SU-DHL-6 (cell line): ENCODE measurements around the gene PPM1L.

Experiments
- H2AFZ ChIP-seq: fragments of 200-600 bp; sonication (generic); 2 replicates; pipeline ENCODE4 v1.6.1; 2014; ENCODE audit warnings: low read depth, mild to moderate bottlenecking, moderate library complexity, mixed read lengths, antibody characterized with exemption, low read length; ENCODE audit not compliant: severe bottlenecking
- H3F3A ChIP-seq: fragments of 200-600 bp; shearing (Covaris generic); 2 replicates; pipeline ENCODE4 v1.6.0; 2016; ENCODE audit warnings: antibody characterized with exemption, mild to moderate bottlenecking; ENCODE audit not compliant: insufficient read depth
- H3K27ac ChIP-seq: fragments of 200-600 bp; sonication (generic); 2 replicates; pipeline ENCODE4 v1.5.1; 2016; ENCODE audit warnings: low read depth, mild to moderate bottlenecking, low read length, moderate library complexity, mixed read lengths
- H3K27me3 ChIP-seq: fragments of 200-600 bp; sonication (generic), shearing (Covaris generic); 2 replicates; pipeline ENCODE4 v1.6.0; 2014; ENCODE audit warnings: mild to moderate bottlenecking, low read length
- H3K36me3 ChIP-seq: fragments of 200-600 bp; sonication (generic); 2 replicates; pipeline ENCODE4 v1.6.1; 2014; ENCODE audit warnings: mild to moderate bottlenecking, low read length, mixed read lengths
- H3K4me2 ChIP-seq: fragments of 300-600, 200-600 bp; shearing (Covaris generic), sonication (generic); 2 replicates; pipeline ENCODE4 v1.6.0; 2014; ENCODE audit warnings: low read length, low read depth, mild to moderate bottlenecking; ENCODE audit not compliant: poor library complexity, severe bottlenecking
- H3K4me3 ChIP-seq: fragments of 200-600 bp; sonication (generic); 2 replicates; pipeline ENCODE4 v1.5.1; 2014; ENCODE audit warnings: antibody characterized with exemption, low read length, mild to moderate bottlenecking, mixed read lengths; ENCODE audit not compliant: insufficient read depth, poor library complexity, severe bottlenecking
- H3K79me2 ChIP-seq: fragments of 200-600 bp; sonication (generic); 2 replicates; pipeline ENCODE4 v1.6.1; 2014; ENCODE audit warnings: mild to moderate bottlenecking, low read length, moderate library complexity; ENCODE audit not compliant: insufficient read depth
- H3K9ac ChIP-seq: fragments of 200-600 bp; sonication (generic); 2 replicates; pipeline ENCODE4 v1.7.0; 2014; ENCODE audit warnings: mild to moderate bottlenecking, low read length
- H3K9me2 ChIP-seq: fragments of 200-600 bp; sonication (generic); replicated peaks from 2 replicates; pipeline ENCODE4 v1.6.1; 2014; ENCODE audit warnings: low read length; ENCODE audit not compliant: insufficient read depth
- H3K9me3 ChIP-seq: fragments of 200-600 bp; sonication (generic); 2 replicates; pipeline ENCODE4 v1.6.1; 2014; ENCODE audit warnings: low read length, mixed read lengths; ENCODE audit not compliant: insufficient read depth
- H4K20me1 ChIP-seq: fragments of 200-600 bp; sonication (generic); 2 replicates; pipeline ENCODE4 v1.6.1; 2014; ENCODE audit warnings: low read depth, mild to moderate bottlenecking, antibody characterized with exemption, low read length, moderate library complexity, mixed read lengths
- CTCF ChIP-seq: fragments of 200-600 bp; sonication (generic); IDR thresholded peaks from one replicate; pipeline ENCODE4 v1.5.1; 2017; ENCODE audit warnings: antibody characterized with exemption, mild to moderate bottlenecking, low read length, moderate library complexity; ENCODE audit not compliant: insufficient read depth, poor library complexity, severe bottlenecking
- EZH2phosphoT487 ChIP-seq: fragments of 200-600 bp; sonication (generic), shearing (Covaris generic); conservative IDR thresholded peaks from 2 replicates; pipeline ENCODE4 v1.6.1; 2018; ENCODE audit warnings: mild to moderate bottlenecking, antibody characterized with exemption, low read length, moderate library complexity, mixed read lengths

The PPM1L gene

GRCh38 chr3:160953686-160954085 is 197.7 kb downstream of the PPM1L start:
- H3K9me2 ChIP-seq = no peaks in the 10 kb centered on the region
- no peak for TF ChIP-seq EZH2phosphoT487
- TF ChIP-seq CTCF = no peak
- H3K27ac ChIP-seq = no peak overlapping the region
- H3F3A ChIP-seq = no peaks in the 10 kb centered on the region
- no peak overlapping the region for H3K4me2 ChIP-seq
- no peak overlapping the region for H3K9ac ChIP-seq
- no peaks in the 10 kb centered on the region for H3K36me3 ChIP-seq
- no peak overlapping the region for H2AFZ ChIP-seq
- no peaks in the 10 kb centered on the region for H3K79me2 ChIP-seq
- H4K20me1 ChIP-seq = no peaks in the 10 kb centered on the region
- H3K9me3 ChIP-seq = no peaks in the 10 kb centered on the region
- H3K27me3 ChIP-seq = no peaks in the 10 kb centered on the region
- H3K4me3 ChIP-seq = no peak overlapping the region

GRCh38 chr3:160956785-160957184 is 200.8 kb downstream of the PPM1L start:
- Histone ChIP-seq H3K9ac (no peak overlapping the region), H4K20me1 (no peaks in the 10 kb centered on the region), H3K27ac (no peak overlapping the region), H3K79me2 (no peaks in the 10 kb centered on the region), H3K4me2 (no peak overlapping the region), H2AFZ (no peak overlapping the region), H3K36me3 (no peaks in the 10 kb centered on the region), H3K9me2 (no peaks in the 10 kb centered on the region), H3K4me3 (no peak overlapping the region), H3F3A (no peaks in the 10 kb centered on the region), H3K9me3 (no peaks in the 10 kb centered on the region), H3K27me3 (no peaks in the 10 kb centered on the region)
- TF ChIP-seq EZH2phosphoT487 (no peak), CTCF (peak; percentile 10)

GRCh38 chr3:160960568-160960967 is 204.5 kb downstream of the PPM1L start:
- Histone ChIP-seq H3K36me3 (no peaks in the 10 kb centered on the region), H3K27me3 (no peaks in the 10 kb centered on the region), H4K20me1 (no peaks in the 10 kb centered on the region), H3K9me2 (no peaks in the 10 kb centered on the region), H3K27ac (no peak overlapping the region), H3K79me2 (no peaks in the 10 kb centered on the region), H2AFZ (no peak overlapping the region), H3K9me3 (no peaks in the 10 kb centered on the region), H3K4me2 (no peak overlapping the region), H3K4me3 (no peak overlapping the region), H3F3A (no peaks in the 10 kb centered on the region), H3K9ac (no peak overlapping the region)
- no peak for TF ChIP-seq CTCF
- TF ChIP-seq EZH2phosphoT487 = no peak

GRCh38 chr3:160963949-160964348 is 207.9 kb downstream of the PPM1L start:
- H3K36me3 ChIP-seq = no peaks in the 10 kb centered on the region
- no peaks in the 10 kb centered on the region for H3F3A ChIP-seq
- no peaks in the 10 kb centered on the region for H3K9me2 ChIP-seq
- no peak overlapping the region for H3K9ac ChIP-seq
- H3K79me2 ChIP-seq = no peaks in the 10 kb centered on the region
- H3K4me3 ChIP-seq = no peak overlapping the region
- TF ChIP-seq CTCF = no peak
- no peak for TF ChIP-seq EZH2phosphoT487
- no peaks in the 10 kb centered on the region for H4K20me1 ChIP-seq
- H2AFZ ChIP-seq = no peak overlapping the region
- no peaks in the 10 kb centered on the region for H3K27me3 ChIP-seq
- H3K9me3 ChIP-seq = no peaks in the 10 kb centered on the region
- H3K4me2 ChIP-seq = no peak overlapping the region
- H3K27ac ChIP-seq = no peak overlapping the region
